MM.1S (cell line): ENCODE data around the gene ZNF441.
A peak's percentile ranks its signal among the peaks of the same experiment; 100 is the strongest.
"Not testable (repeated sequence)": the region's sequence is repeated elsewhere in the genome, so short reads cannot be mapped to it uniquely, and the experiment has no call there.

Source experiments
- DNase-seq: peaks from one replicate; pipeline ENCODE4 v3.0.0-alpha.2; 2015
- H2AFZ ChIP-seq: fragments of 300-600 bp; sonication (generic); 2 replicates; pipeline ENCODE4 v1.6.0; 2016; ENCODE audit warnings: antibody characterized with exemption, low read length
- H3F3A ChIP-seq: fragments of 300-600 bp; sonication (generic); 2 replicates; pipeline ENCODE4 v1.6.1; 2016; ENCODE audit warnings: mild to moderate bottlenecking, antibody characterized with exemption, low read length, moderate library complexity, mixed read lengths; ENCODE audit not compliant: insufficient read depth
- H3K27ac ChIP-seq: fragments of 300-600 bp; sonication (generic); 2 replicates; pipeline ENCODE4 v1.5.1; 2016; ENCODE audit warnings: mild to moderate bottlenecking, low read length
- H3K27me3 ChIP-seq: fragments of 300-600 bp; sonication (generic); replicated peaks from 2 replicates; pipeline ENCODE4 v1.6.0; 2016; ENCODE audit warnings: low read length; ENCODE audit not compliant: insufficient read depth
- H3K36me3 ChIP-seq: fragments of 300-600 bp; sonication (generic); replicated peaks from 2 replicates; pipeline ENCODE4 v1.6.1; 2016; ENCODE audit warnings: mild to moderate bottlenecking, low read length, mixed read lengths; ENCODE audit not compliant: insufficient read depth
- H3K4me1 ChIP-seq: fragments of 300-600 bp; sonication (generic); 2 replicates; pipeline ENCODE4 v1.6.1; 2016; ENCODE audit warnings: low read length, mixed read lengths
- H3K4me2 ChIP-seq: fragments of 300-600 bp; sonication (generic); 2 replicates; pipeline ENCODE4 v1.6.0; 2016; ENCODE audit warnings: low read depth, low read length
- H3K4me3 ChIP-seq: fragments of 300-600 bp; sonication (generic); 2 replicates; pipeline ENCODE4 v1.5.1; 2016; ENCODE audit warnings: low read length, mixed read lengths
- H3K79me2 ChIP-seq: fragments of 300-600 bp; sonication (generic); 2 replicates; pipeline ENCODE4 v1.6.1; 2016; ENCODE audit warnings: mixed run types, low read length, mixed read lengths
- H3K9ac ChIP-seq: fragments of 300-600 bp; sonication (generic); 2 replicates; pipeline ENCODE4 v1.6.1; 2016; ENCODE audit warnings: low read length, mixed read lengths
- H3K9me2 ChIP-seq: fragments of 300-600 bp; sonication (generic); replicated peaks from 2 replicates; pipeline ENCODE4 v1.6.1; 2016; ENCODE audit warnings: mild to moderate bottlenecking, low read length, mixed read lengths; ENCODE audit not compliant: insufficient read depth
- H3K9me3 ChIP-seq: fragments of 300-600 bp; sonication (generic); replicated peaks from 2 replicates; pipeline ENCODE4 v1.6.1; 2016; ENCODE audit warnings: mild to moderate bottlenecking, low read length, mixed read lengths; ENCODE audit not compliant: insufficient read depth
- H4K20me1 ChIP-seq: fragments of 300-600 bp; sonication (generic); 2 replicates; pipeline ENCODE4 v1.6.1; 2016; ENCODE audit warnings: mild to moderate bottlenecking, low read length, moderate library complexity, mixed read lengths; ENCODE audit not compliant: insufficient read depth
- CTCF ChIP-seq: fragments of 300-600 bp; sonication (generic); IDR thresholded peaks from 2 replicates; pipeline ENCODE4 v1.5.1; 2016; ENCODE audit warnings: antibody characterized with exemption, low read length, mixed read lengths
- EZH2 ChIP-seq: fragments of 300-600 bp; sonication (generic); optimal IDR thresholded peaks from 2 replicates; pipeline ENCODE3; 2017; ENCODE audit warnings: low read depth, mild to moderate bottlenecking, antibody characterized with exemption, low read length, mixed read lengths
- EZH2phosphoT487 ChIP-seq: fragments of 300-600 bp; sonication (generic); IDR thresholded peaks from 2 replicates; pipeline ENCODE4 v1.6.1; 2018; ENCODE audit warnings: antibody characterized with exemption, low read length

ZNF441 gene

GRCh38 chr19:11763611-11764010 lies 3.2 kb upstream of the ZNF441 start:
- TF ChIP-seq EZH2 (no peak), EZH2phosphoT487 (no peak), CTCF (no peak)

GRCh38 chr19:11767633-11768133 lies 883 bp downstream of the ZNF441 start:
- peak overlapping the region; percentile 93 for H3K4me3 ChIP-seq
- H4K20me1 ChIP-seq: no peaks in the 10 kb centered on the region
- no peaks in the 10 kb centered on the region for H3K36me3 ChIP-seq
- peak overlapping the region; percentile 91 for H3K9ac ChIP-seq
- H3K79me2 ChIP-seq: peaks cover 27% of the 10 kb centered on the region
- TF ChIP-seq CTCF: no peak
- peak; percentile 41 for DNase-seq
- H3F3A ChIP-seq: 0 out of 2 replicates have a peak, but pooled peaks cover 6% of the 10 kb centered on the region
- peaks cover 9% of the 10 kb centered on the region; the same call in 1 of the 2 replicates for H3K4me1 ChIP-seq
- H3K9me2 ChIP-seq: no peaks in the 10 kb centered on the region
- H3K27me3 ChIP-seq: no peaks in the 10 kb centered on the region
- H2AFZ ChIP-seq: peak overlapping the region; percentile 100
- peak overlapping the region; percentile 73; the same call in 1 of the 2 replicates for H3K27ac ChIP-seq
- H3K4me2 ChIP-seq: peak overlapping the region; percentile 95
- H3K9me3 ChIP-seq: no peaks in the 10 kb centered on the region

More at GRCh38 chr19:11763611-11764010, 3.2 kb upstream of the ZNF441 start:
- H3K79me2 ChIP-seq: peaks cover 15% of the 10 kb centered on the region
- H3K4me1 ChIP-seq: peaks cover 9% of the 10 kb centered on the region; the same call in 1 of the 2 replicates
- H3F3A ChIP-seq: 0 out of 2 replicates have a peak, but pooled peaks cover 6% of the 10 kb centered on the region
- no peaks in the 10 kb centered on the region for H3K9me2 ChIP-seq
- no peak for DNase-seq
- no peak overlapping the region; the same call in 1 of the 2 replicates for H3K27ac ChIP-seq
- peak overlapping the region; percentile 80; the same call in 1 of the 2 replicates for H3K4me2 ChIP-seq
- no peak overlapping the region for H2AFZ ChIP-seq
- no peaks in the 10 kb centered on the region for H4K20me1 ChIP-seq
- H3K9me3 ChIP-seq: no peaks in the 10 kb centered on the region
- no peaks in the 10 kb centered on the region for H3K36me3 ChIP-seq
- H3K4me3 ChIP-seq: no peak overlapping the region
- H3K27me3 ChIP-seq: no peaks in the 10 kb centered on the region
- H3K9ac ChIP-seq: no peak overlapping the region

GRCh38 chr19:11769995-11770394 lies 3.2 kb downstream of the ZNF441 start:
- H3F3A ChIP-seq: no peaks in the 10 kb centered on the region
- H3K36me3 ChIP-seq: no peaks in the 10 kb centered on the region
- no peak overlapping the region for H3K9ac ChIP-seq
- H3K27me3 ChIP-seq: no peaks in the 10 kb centered on the region
- TF ChIP-seq EZH2phosphoT487 (no peak), EZH2 (no peak), CTCF (no peak)
- no peaks in the 10 kb centered on the region for H4K20me1 ChIP-seq
- H3K4me2 ChIP-seq: no peak overlapping the region
- H3K4me3 ChIP-seq: no peak overlapping the region
- H3K27ac ChIP-seq: no peak overlapping the region
- H3K9me2 ChIP-seq: no peaks in the 10 kb centered on the region
- no peaks in the 10 kb centered on the region for H3K9me3 ChIP-seq
- H3K79me2 ChIP-seq: peaks cover 35% of the 10 kb centered on the region
- DNase-seq: no peak
- H3K4me1 ChIP-seq: peaks cover 9% of the 10 kb centered on the region; the same call in 1 of the 2 replicates
- no peak overlapping the region for H2AFZ ChIP-seq

DNA sequence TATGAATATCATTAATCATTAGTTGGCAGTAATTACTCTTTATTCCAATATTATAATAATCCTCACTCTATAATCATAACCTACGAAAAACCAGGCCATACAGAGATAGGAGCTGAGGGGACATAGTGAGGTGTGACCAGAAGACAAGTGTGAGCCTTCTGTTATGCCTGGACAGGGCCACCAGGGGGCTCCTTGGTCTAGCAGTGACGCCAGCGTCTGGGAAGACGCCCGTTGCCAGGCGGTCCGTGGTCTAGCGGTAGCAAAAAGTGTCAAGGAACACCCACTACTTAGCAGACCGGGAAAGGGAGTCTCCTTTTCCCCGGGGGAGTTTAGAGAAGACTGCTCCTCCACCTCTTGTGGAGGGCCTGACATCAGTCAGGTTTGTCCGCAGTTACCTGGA lies 4.7 kb downstream of the ZNF441 start:
- not testable (repeated sequence) for H3K4me1 ChIP-seq

GRCh38 chr19:11776669-11777068 lies 9.9 kb downstream of the ZNF441 start:
- not testable (repeated sequence) for H3F3A ChIP-seq, H2AFZ ChIP-seq, DNase-seq, H3K27ac ChIP-seq, H3K79me2 ChIP-seq, H4K20me1 ChIP-seq, H3K4me1 ChIP-seq, H3K9me3 ChIP-seq, H3K4me3 ChIP-seq, H3K4me2 ChIP-seq, H3K9me2 ChIP-seq, H3K9ac ChIP-seq, H3K27me3 ChIP-seq
- peaks cover 32% of the 10 kb centered on the region for H3K36me3 ChIP-seq

More for the DNA sequence above, 4.7 kb downstream of the ZNF441 start:
- H3K27ac ChIP-seq, H3K9me2 ChIP-seq, H3K27me3 ChIP-seq, H4K20me1 ChIP-seq, H3K9ac ChIP-seq, H3K4me3 ChIP-seq, H3K9me3 ChIP-seq, H3K36me3 ChIP-seq, H3K4me2 ChIP-seq, DNase-seq, H2AFZ ChIP-seq, H3F3A ChIP-seq: not testable (repeated sequence)
- peaks cover 36% of the 10 kb centered on the region for H3K79me2 ChIP-seq
